ENCODE measurements around the gene DLK1.

Gene DLK1

DNA sequence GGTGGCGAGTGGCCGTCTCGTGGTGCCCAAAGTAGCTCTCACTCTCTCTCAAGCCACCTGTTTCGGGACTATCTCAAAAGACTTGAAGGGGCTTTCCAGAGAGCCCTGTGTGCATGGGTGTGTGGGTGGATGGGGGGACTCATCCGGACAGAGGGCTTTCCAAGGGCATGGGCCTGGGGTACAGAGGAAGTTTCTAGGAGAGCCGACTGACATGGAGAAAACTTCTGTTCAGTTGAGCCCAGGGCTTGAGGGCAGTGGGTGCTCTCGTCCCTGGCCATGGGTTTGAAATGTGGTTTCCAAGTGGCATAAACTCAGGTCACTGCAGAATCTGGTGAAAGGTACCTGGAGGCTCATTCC lies 51.8 kb downstream of the DLK1 start:
- no peak for DNase-seq (ENCODE audit: low spot score)

DNA sequence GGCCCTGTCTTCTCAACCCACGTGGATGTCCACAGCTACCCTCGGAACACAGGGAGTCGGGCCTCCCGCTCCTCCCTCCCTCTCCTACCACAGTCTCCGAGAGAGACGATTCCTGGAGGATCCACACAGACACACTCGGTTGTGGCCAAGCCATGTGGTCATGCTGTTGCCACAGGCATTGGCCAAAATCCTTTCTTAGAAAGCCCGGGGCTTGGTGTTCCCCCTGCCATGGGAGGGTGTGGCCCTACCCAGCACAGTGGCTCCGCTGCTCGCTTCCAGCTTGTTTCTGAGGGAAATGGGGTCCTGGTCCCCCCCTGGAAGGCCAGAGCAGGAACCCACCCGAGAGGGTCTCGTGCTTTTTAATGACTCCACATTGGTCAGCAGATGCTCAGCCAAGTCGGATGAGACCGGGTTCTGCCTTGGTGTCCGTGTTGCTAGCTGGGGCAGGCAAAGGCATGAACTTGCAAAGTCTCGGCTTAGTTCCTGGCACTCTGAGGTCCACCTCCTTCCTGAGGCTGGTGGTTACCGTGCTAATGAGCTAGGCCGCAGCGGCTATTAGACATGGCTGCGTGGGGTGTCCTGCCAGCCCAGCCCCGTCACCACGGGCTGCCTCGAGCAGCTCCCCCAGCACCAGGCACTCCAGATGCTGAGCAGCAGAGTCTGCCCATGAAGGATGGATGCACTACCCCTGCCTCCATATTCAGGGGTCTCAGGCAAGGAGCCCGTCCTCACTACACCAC lies 52.4 kb downstream of the DLK1 start:
- DNase-seq (ENCODE audit: low spot score), result no peak

DNA sequence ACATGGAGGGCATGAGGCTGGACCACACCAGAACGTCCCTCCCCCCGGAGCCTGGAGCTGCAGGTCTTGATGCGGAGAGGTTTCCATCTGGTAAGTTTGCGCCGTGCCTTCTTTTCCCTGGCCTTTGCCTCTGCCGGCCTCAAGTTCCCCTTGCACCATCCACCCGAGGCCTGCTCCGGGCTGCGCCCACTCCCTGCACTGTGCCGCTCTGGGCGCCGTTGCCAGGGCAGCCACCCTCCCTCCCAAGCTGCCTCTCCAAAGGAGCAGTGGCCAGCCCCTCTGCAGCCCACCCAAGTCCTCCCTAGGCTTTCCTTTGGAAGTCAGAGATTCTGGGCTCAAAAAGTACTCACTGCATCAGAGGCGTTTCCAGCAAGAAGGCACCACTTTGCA lies 53.0 kb downstream of the DLK1 start:
- DNase-seq (ENCODE audit: low spot score), result no peak

GRCh38 chr14:100780246-100780645 lies 53.6 kb downstream of the DLK1 start:
- DNase-seq (ENCODE audit: low spot score), result no peak

DNA sequence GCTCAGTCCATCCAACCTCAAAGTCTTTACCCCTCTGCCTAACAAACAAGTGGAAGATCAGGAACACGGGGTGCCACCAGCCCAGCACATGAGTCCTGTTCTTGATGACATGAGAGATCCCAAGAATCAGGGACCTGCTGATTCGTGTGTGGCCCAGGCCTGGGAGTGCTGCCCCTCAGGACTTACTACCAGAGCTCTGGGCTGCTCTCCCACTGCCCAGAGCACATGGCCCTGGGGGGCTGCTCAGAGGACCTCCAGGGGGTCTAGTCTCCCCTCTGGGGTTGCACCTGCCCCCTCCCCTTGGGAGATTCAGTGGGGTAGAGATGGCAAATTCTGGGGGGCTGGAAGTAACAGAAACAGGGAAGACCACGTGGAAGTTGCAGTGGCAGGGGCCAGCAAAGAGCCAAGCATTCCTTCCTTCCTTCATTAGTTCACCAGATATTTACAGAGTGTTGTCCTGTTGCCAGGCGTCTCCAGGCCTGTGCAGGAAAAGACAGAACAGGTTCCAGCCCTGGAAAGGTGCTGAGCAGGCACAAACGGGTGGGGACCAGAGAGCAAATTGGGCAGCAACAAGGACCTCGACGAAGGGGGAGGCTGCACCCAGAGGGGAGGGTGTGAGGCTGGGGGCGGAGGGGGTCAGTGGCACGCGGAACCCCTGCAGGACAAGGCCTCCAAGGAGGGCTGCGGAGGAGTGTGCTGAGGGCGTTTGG lies 54.1 kb downstream of the DLK1 start:
- DNase-seq (ENCODE audit: low spot score), result no peak

- no peak for DNase-seq (ENCODE audit: low spot score)
These were observed 55.3 kb downstream of the DLK1 start for GRCh38 chr14:100781952-100782351.

DNA sequence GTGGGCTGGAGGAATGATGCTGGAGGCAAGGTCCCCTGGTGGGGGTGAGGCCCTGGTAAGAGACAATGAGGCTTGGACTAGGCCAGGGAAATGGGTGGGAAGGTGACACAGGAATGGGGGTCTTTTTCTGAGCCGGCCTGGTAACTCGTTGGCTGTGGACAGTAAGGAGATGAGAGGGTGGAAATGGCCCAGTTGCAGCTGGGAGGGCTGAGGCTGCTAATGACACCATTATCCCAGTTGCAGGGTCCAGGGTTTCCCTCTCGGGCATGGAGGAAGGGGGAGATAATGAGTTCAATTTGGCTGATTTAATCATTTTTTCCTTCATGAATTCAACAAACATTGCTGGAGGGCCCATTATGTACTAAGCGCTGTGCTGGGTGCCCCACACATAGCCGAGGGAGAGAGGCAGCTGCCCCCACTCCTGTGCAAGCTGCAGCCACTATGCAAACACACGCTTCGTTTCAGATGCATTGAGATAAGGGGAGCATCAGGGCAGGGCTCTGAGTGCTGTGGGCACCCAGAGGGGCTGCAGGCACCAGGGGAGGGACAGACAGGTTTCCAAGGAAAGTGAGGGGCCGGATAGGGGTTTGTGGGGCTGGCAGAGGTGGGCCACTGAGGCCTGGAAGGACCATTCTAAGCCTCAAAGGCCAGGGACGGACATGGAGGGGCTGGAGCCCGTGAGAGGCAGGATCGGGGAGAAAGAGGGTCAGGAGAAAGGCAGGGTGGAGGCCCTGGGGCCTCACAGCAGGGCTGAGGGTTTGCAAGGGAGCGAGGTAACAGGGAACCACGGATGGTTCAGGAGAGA lies 56.0 kb downstream of the DLK1 start:
- DNase-seq (ENCODE audit: low spot score), result no peak

DNA sequence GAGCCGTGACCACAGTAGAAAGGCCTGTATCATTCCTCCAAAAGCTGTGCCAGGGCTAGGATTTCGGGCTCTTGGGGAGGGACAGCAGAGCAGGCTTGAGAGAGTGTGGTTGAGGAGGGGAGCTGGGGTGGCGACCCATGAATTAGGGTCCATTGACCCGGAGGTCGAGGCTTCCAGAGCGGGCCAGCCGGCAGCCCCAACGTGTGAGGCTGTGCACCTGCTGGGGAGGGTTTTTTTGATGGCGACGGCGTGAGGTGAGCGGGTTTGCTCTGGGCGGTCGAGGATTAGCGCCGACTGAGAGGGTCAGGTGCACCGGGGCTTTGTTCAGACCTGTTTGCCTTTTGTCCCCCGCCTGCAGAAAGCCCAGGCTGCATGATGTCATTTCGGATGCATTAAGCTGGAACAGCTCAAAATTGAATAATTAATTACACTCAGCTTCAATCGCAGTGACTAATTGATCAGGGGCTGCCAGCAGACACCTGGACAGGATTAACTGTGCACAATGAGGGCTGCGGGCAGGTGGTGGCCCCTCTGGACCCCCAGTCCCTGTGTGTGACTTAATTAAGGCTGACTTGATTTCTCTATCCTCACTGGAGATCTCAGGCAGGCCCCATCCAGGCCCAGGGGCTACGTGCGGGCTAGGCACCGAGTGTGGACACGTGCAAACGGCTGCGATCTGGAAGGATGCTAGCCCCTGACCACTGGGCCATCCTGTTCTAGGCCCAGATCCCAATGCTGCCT lies 57.1 kb downstream of the DLK1 start:
- no peak for DNase-seq (ENCODE audit: low spot score)

GRCh38 chr14:100784523-100785337 lies 58.0 kb downstream of the DLK1 start:
- DNase-seq (ENCODE audit: low spot score), result no peak

- DNase-seq (ENCODE audit: low spot score), result no peak
These were observed 58.6 kb downstream of the DLK1 start for GRCh38 chr14:100785338-100785615.

DNA sequence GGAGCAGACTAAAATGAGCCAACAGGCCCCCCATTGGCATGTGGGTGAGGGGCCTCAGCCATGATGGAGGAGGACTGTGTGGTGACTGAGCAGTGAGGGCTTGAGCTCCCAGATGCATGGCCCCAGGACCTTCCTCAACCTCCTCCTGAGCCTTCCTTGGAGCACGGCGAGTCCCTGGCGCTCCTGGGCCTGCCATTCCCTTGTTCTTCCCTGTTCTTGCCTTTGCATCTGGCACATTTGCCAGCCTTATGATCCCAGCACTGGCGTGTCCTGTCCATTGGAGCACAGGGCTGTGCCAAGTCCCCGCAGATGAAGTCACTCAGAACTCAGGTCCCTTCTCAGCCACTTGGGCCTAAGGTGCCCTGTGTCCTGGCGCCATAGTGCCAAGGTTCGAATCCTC lies 58.9 kb downstream of the DLK1 start:
- no peak for DNase-seq (ENCODE audit: low spot score)

- no peak for DNase-seq (ENCODE audit: low spot score)
These were observed 59.4 kb downstream of the DLK1 start for GRCh38 chr14:100786131-100786530.

DNA sequence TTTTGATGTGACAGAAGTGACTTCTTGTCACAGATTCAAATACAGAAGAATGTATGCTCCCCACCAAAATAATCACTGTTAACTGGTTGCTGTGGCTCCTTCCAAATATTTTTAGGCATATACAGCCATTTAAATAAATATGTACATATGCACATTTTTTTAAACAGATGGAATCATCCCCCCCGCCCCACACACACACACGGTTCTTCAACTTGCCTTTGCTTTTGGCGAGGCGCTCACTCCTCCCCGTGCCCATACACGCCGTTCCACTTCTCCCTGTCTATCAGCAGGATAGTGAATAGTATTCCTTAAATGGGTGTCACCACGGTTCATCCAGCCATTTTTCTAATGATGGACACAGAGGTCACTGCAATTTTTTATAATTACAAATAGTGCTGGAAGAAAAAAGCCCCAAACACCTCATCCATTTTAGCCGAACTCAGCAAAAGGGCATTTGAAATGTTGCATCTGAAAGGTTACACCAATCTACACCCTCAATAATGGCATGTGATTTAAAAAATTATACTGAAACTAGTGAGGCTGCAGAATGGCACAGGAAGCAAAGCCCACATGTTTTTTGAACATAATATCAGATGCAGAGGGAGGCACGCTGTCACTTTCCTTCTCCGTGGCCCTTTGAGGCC lies 60.0 kb downstream of the DLK1 start:
- no peak for DNase-seq (ENCODE audit: low spot score)

DNA sequence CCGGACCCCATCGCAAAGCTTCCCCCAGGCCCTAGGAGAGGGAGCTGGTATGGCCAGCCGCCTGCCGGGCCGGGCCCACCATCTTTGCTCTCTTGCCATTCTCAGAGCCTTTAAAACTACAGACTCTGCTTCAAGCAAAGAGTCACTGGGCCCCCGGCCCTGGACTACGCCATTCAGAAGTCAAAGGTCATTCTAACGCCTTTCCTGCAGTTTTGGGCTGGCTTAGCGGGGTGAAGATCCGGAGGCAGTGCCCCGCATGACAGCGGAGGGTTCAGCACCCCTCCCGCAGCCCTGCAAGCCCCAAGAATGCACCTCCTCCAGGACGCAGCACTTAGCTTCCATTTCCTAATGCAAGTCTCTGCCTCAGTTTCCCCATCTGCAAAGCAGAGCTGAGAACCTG lies 61.0 kb downstream of the DLK1 start:
- no peak for DNase-seq (ENCODE audit: low spot score)
